Measurements from ENCODE around the gene THG1L. TPM values are rescaled to one million over a fixed set of nuclear protein-coding genes. Genes with fewer than 3 reads are reported as not detected.

THG1L gene
- total and polyA plus RNA-seq, 2 experiments from 2014 or later, result 12.2 to 13.8 TPM

DNA sequence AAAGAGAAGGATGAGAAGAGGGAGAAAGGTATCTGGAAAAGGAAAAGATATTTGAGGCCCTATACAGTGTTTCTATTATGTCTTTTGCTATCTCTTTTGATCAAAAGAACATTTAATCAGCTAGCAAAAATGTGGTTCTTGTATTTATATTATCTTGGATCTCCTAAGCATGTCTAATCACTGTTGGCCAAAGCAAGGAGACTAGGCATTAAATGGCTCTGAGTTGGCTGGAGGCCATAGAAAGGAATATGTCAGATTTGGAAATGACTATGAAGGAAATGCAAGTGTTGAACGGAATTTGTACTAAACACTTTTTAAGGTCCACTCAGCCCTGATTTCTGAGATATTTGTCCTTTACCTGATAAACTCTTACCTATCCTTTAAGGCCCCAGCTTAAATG is 22.4 kb upstream of the THG1L start:
- Histone ChIP-seq H3F3A (replicated peaks; ENCODE audit: low read depth) (no peaks in the 10 kb centered on the region), H3K4me3 (no peak overlapping the region), H2AFZ (no peak overlapping the region), H3K27me3 (ENCODE audit: insufficient read depth) (no peaks in the 10 kb centered on the region), H3K9me2 (ENCODE audit: insufficient read depth) (no peaks in the 10 kb centered on the region), H3K79me2 (replicated peaks; ENCODE audit: insufficient read depth) (no peaks in the 10 kb centered on the region), H3K36me3 (ENCODE audit: insufficient read depth) (no peaks in the 10 kb centered on the region), H3K4me1 (ENCODE audit: insufficient read depth) (no peaks in the 10 kb centered on the region), H4K20me1 (replicated peaks; ENCODE audit: insufficient read depth) (no peaks in the 10 kb centered on the region), H3K27ac (ENCODE audit: low read depth) (no peak overlapping the region), H3K4me2 (no peak overlapping the region)
- H3K4me3 Mint-ChIP-seq, result no peak overlapping the region
- H3K36me3 Mint-ChIP-seq (ENCODE audit: low read depth), result no peaks in the 10 kb centered on the region
- H3K9me3 Mint-ChIP-seq, result no peaks in the 10 kb centered on the region
- DNase-seq (ENCODE audit: low spot score) (no peak), ATAC-seq (no peak)
- peaks cover 2% of the 10 kb centered on the region for H3K27me3 Mint-ChIP-seq (ENCODE audit: insufficient read depth, low read depth, poor library complexity)
- TF ChIP-seq EZH2phosphoT487 (IDR thresholded peaks at IDR 0.05; ENCODE audit: unreplicated experiment), result no peak
- no peak for TF ChIP-seq NANOG (IDR thresholded peaks at IDR 0.05; ENCODE audit: borderline replicate concordance)
- TF ChIP-seq POLR2AphosphoS5 (IDR thresholded peaks at IDR 0.05; ENCODE audit: low read depth), result no peak
- TF ChIP-seq, protein P1, sequence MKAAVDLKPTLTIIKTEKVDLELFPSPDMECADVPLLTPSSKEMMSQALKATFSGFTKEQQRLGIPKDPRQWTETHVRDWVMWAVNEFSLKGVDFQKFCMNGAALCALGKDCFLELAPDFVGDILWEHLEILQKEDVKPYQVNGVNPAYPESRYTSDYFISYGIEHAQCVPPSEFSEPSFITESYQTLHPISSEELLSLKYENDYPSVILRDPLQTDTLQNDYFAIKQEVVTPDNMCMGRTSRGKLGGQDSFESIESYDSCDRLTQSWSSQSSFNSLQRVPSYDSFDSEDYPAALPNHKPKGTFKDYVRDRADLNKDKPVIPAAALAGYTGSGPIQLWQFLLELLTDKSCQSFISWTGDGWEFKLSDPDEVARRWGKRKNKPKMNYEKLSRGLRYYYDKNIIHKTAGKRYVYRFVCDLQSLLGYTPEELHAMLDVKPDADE (IDR thresholded peaks at IDR 0.05), result no peak
- no peak for TF ChIP-seq ZNF331 (CRISPR knock-in tag; IDR thresholded peaks at IDR 0.05; ENCODE audit: low read depth)
- TF ChIP-seq, protein P2, sequence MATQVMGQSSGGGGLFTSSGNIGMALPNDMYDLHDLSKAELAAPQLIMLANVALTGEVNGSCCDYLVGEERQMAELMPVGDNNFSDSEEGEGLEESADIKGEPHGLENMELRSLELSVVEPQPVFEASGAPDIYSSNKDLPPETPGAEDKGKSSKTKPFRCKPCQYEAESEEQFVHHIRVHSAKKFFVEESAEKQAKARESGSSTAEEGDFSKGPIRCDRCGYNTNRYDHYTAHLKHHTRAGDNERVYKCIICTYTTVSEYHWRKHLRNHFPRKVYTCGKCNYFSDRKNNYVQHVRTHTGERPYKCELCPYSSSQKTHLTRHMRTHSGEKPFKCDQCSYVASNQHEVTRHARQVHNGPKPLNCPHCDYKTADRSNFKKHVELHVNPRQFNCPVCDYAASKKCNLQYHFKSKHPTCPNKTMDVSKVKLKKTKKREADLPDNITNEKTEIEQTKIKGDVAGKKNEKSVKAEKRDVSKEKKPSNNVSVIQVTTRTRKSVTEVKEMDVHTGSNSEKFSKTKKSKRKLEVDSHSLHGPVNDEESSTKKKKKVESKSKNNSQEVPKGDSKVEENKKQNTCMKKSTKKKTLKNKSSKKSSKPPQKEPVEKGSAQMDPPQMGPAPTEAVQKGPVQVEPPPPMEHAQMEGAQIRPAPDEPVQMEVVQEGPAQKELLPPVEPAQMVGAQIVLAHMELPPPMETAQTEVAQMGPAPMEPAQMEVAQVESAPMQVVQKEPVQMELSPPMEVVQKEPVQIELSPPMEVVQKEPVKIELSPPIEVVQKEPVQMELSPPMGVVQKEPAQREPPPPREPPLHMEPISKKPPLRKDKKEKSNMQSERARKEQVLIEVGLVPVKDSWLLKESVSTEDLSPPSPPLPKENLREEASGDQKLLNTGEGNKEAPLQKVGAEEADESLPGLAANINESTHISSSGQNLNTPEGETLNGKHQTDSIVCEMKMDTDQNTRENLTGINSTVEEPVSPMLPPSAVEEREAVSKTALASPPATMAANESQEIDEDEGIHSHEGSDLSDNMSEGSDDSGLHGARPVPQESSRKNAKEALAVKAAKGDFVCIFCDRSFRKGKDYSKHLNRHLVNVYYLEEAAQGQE (IDR thresholded peaks at IDR 0.05; ENCODE audit: unreplicated experiment), result no peak
- no peak for TF ChIP-seq EZH2 (IDR thresholded peaks at IDR 0.05; ENCODE audit: low read depth, unreplicated experiment)
- TF ChIP-seq, protein P3, sequence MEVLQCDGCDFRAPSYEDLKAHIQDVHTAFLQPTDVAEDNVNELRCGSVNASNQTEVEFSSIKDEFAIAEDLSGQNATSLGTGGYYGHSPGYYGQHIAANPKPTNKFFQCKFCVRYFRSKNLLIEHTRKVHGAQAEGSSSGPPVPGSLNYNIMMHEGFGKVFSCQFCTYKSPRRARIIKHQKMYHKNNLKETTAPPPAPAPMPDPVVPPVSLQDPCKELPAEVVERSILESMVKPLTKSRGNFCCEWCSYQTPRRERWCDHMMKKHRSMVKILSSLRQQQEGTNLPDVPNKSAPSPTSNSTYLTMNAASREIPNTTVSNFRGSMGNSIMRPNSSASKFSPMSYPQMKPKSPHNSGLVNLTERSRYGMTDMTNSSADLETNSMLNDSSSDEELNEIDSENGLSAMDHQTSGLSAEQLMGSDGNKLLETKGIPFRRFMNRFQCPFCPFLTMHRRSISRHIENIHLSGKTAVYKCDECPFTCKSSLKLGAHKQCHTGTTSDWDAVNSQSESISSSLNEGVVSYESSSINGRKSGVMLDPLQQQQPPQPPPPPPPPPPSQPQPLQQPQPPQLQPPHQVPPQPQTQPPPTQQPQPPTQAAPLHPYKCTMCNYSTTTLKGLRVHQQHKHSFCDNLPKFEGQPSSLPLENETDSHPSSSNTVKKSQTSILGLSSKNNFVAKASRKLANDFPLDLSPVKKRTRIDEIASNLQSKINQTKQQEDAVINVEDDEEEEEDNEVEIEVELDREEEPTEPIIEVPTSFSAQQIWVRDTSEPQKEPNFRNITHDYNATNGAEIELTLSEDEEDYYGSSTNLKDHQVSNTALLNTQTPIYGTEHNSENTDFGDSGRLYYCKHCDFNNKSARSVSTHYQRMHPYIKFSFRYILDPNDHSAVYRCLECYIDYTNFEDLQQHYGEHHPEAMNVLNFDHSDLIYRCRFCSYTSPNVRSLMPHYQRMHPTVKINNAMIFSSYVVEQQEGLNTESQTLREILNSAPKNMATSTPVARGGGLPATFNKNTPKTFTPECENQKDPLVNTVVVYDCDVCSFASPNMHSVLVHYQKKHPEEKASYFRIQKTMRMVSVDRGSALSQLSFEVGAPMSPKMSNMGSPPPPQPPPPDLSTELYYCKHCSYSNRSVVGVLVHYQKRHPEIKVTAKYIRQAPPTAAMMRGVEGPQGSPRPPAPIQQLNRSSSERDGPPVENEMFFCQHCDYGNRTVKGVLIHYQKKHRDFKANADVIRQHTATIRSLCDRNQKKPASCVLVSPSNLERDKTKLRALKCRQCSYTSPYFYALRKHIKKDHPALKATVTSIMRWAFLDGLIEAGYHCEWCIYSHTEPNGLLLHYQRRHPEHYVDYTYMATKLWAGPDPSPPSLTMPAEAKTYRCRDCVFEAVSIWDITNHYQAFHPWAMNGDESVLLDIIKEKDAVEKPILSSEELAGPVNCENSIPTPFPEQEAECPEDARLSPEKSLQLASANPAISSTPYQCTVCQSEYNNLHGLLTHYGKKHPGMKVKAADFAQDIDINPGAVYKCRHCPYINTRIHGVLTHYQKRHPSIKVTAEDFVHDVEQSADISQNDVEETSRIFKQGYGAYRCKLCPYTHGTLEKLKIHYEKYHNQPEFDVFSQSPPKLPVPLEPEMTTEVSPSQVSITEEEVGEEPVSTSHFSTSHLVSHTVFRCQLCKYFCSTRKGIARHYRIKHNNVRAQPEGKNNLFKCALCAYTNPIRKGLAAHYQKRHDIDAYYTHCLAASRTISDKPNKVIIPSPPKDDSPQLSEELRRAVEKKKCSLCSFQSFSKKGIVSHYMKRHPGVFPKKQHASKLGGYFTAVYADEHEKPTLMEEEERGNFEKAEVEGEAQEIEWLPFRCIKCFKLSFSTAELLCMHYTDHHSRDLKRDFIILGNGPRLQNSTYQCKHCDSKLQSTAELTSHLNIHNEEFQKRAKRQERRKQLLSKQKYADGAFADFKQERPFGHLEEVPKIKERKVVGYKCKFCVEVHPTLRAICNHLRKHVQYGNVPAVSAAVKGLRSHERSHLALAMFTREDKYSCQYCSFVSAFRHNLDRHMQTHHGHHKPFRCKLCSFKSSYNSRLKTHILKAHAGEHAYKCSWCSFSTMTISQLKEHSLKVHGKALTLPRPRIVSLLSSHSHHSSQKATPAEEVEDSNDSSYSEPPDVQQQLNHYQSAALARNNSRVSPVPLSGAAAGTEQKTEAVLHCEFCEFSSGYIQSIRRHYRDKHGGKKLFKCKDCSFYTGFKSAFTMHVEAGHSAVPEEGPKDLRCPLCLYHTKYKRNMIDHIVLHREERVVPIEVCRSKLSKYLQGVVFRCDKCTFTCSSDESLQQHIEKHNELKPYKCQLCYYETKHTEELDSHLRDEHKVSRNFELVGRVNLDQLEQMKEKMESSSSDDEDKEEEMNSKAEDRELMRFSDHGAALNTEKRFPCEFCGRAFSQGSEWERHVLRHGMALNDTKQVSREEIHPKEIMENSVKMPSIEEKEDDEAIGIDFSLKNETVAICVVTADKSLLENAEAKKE (CRISPR knock-in tag; IDR thresholded peaks at IDR 0.05), result no peak
- TF ChIP-seq ZNF114 (CRISPR knock-in tag; IDR thresholded peaks at IDR 0.05), result no peak
- no peaks in the 10 kb centered on the region for H3K4me1 Mint-ChIP-seq
- no peak overlapping the region for H3K27ac Mint-ChIP-seq
